Cardiac fibroblast (primary cell): ENCODE results near the gene FAM131C.
"Not testable (repeated sequence)": the region's sequence is repeated elsewhere in the genome, so short reads cannot be mapped to it uniquely, and the experiment has no call there.

Source experiments
- DNase-seq, 2 donors: peaks; one replicate each; pipeline versions ENCODE4 v3.0.0 to v3.0.0-alpha.2; 2010; ENCODE audit warnings: low read depth in 2 of 2
- H3K4me3 ChIP-seq, 2 donors: replicated peaks in 1 of 2; 1 replicate in 1 of 2; 2 replicates in 1 of 2; pipeline ENCODE4 v1.5.1; 2011; ENCODE audit warnings: low read depth in 2 of 2, low read length in 2 of 2, mild to moderate bottlenecking in 2 of 2, moderate library complexity in 1 of 2
- TF ChIP-seq, protein P1 (sequence below): IDR thresholded peaks from one replicate; pipeline ENCODE4 v1.5.1; 2011; ENCODE audit warnings: low read depth, mild to moderate bottlenecking, low read length, inconsistent platforms

FAM131C gene

GRCh38 chr1:16031551-16031950 lies 41.9 kb downstream of the FAM131C start:
- TF ChIP-seq, protein P1, sequence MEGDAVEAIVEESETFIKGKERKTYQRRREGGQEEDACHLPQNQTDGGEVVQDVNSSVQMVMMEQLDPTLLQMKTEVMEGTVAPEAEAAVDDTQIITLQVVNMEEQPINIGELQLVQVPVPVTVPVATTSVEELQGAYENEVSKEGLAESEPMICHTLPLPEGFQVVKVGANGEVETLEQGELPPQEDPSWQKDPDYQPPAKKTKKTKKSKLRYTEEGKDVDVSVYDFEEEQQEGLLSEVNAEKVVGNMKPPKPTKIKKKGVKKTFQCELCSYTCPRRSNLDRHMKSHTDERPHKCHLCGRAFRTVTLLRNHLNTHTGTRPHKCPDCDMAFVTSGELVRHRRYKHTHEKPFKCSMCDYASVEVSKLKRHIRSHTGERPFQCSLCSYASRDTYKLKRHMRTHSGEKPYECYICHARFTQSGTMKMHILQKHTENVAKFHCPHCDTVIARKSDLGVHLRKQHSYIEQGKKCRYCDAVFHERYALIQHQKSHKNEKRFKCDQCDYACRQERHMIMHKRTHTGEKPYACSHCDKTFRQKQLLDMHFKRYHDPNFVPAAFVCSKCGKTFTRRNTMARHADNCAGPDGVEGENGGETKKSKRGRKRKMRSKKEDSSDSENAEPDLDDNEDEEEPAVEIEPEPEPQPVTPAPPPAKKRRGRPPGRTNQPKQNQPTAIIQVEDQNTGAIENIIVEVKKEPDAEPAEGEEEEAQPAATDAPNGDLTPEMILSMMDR = no peak
- no peak overlapping the region for H3K4me3 ChIP-seq
- no peak for DNase-seq

- TF ChIP-seq, protein P1 = no peak
- DNase-seq = no peak
- H3K4me3 ChIP-seq = no peak overlapping the region
Observed at GRCh38 chr1:16029288-16029687, 44.2 kb downstream of the FAM131C start.

DNA sequence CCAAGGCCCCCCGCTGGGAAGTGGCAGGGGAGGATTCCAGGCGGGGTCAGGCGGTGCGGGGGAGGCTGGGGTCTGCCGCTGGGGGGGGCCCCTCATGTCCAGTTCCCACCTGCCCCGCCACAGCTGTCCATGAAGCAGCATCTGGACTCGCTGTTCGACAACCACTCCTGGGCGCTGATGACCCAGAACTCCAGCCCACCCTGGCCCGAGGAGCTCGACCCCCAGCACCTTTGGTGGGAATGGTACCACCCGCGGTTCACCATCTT lies 44.5 kb downstream of the FAM131C start:
- H3K4me3 ChIP-seq, DNase-seq: not testable (repeated sequence)

GRCh38 chr1:16028237-16029002 lies 45.0 kb downstream of the FAM131C start:
- TF ChIP-seq, protein P1 = no peak
- DNase-seq = no peak
- no peak overlapping the region for H3K4me3 ChIP-seq

- TF ChIP-seq, protein P1 = no peak
- H3K4me3 ChIP-seq = no peak overlapping the region
- peak in 1 of 2 donors; percentile 16 for DNase-seq
Observed at GRCh38 chr1:16026723-16027484, 46.5 kb downstream of the FAM131C start.

DNA sequence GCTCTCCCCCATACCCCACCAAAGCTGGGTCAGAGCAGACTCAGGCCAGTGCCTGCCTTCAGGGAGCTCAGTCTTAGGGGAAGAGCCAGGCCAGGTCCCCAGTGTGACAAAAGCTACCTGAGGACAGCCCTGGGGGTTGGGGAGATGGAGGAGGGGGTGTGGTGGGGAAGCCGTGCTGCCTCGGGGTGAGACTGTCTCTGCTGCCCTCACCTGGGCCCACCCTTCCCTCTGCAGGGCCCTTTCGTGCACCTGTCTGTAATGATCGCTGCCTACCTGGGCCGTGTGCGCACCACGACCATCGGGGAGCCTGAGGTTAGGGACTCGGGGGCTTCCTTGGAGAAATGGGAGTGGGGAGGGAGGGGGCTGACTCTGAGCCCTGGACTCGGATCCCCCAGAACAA lies 47.1 kb downstream of the FAM131C start:
- not testable (repeated sequence) for H3K4me3 ChIP-seq, DNase-seq

DNA sequence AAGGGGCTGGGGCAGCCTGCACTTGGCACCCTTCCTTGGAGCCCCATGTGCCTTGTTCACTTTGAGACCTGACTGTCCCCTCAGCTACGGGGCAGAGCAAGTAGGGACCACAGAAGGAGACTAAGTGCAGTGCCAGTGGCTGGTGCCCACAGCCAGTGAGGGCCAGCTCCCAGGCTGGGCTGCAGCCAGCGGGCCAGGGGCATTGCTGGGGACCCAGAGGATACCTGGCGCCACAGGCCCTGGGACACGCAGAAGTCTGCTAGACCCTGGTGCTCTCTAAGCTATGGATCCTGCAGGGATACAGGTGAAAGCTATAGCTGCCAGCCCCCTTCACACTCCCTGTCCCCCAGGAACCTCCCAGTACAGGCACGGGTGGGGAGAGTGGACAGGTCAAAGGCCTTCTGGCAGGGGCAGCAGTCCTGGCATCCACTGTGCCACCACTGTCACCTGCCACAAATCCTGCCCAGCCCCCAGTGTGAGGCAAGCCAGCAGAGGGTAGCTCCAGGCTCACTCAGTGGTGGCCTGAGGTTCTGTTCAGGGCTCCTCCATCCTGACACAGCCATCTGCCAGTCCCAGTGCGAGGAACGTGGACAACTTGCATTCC lies 50.3 kb downstream of the FAM131C start:
- no peak overlapping the region for H3K4me3 ChIP-seq
- TF ChIP-seq, protein P1 = no peak
- DNase-seq = no peak
